A549 treated with dexamethasone at 1 μM for 4 hours (cell line): ENCODE measurements around the gene ST6GALNAC2. TPM values are rescaled to one million over a fixed set of nuclear protein-coding genes. Genes with fewer than 3 reads are reported as not detected.

ENCODE experiments used
- total RNA-seq: library from RNA; stranded (reverse); fragments of 200-300 nt; extraction: Qiagen RNA extraction; gene quantifications from 5 replicates; pipeline ENCODE4 v1.2.3, GENCODE V29; 2022

Gene ST6GALNAC2
- total RNA-seq = 0.38 to 0.75 TPM (median 0.51 TPM) in 5 replicates

GRCh38 chr17:76585649-76586593 is at the start of gene ST6GALNAC2:
Gene ST6GALNAC2, minus strand, starts transcription at chr17:76585860. Its CDS starts 52 bp downstream, at chr17:76585808.

DNA sequence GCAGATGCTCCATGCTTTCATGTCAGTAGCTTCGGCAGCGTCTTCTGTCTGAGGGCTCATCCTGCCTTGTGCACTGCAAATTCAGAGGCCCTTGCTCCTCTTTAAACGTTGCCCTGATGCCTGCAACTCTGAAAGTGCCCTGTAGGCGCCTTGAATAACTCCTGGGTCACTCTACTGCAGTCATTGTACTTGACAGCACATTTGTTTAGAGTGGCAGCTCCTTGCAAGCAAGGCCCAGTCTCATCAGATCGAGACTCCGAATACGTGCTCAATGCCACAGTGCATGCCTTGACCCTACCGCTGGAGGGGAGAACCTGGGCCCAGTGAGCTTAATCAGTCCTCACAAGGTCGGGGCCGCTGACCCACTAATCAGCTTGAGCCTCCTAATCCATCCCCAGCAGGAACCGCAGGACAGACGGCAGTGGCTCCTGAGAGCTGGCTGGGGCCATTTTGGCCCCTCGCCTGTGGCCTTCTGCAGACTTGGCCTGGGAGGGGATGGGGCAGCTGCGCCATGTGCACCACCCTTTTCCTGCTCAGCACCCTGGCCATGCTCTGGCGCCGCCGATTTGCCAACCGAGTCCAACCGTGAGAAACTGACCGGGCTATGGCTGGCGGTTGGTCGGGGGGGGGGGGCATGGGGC is 45.9 kb downstream of the ST6GALNAC2 start, which contains the start of gene PRCD:
Gene PRCD, plus strand, starts transcription at position 414 of the 641 bp plus-strand sequence. Its CDS starts 98 bp downstream, at position 512.

DNA sequence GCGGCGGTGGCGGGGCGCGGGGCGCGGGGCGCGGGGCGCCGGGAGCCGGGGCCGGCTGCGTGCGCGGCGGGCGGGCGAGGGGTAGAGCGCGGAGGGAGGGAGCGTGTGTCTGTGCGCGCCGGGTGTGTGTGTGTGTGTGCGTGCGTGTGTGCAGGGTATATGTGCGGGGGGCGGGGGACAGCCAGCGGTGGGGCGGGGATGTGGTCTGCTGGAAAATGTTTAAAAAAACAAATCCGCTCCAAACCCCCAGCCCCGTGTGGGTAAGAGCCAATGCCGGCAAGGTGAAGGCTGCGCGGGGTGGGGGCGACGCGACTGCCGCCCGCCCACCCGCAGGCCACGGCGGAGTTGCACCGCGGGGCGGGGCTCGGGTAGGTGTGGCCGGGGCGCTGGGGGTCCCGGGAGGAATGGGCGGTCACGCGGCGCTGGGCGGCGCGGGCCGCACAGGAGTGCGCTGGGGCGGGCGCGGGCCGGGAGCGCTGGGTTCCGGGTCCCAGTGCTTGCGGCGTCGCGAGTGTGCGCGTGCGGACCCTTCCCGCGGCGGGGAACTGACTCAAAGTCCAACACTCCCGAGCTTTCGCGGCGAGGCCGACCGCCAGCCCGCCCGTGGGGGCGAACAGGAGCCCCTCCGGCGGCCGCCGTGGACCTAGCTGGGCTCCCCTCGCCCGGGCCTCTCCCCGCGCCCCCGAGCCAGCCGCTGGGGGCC is 47.9 kb downstream of the ST6GALNAC2 start, which contains the start of gene CYGB:
Gene CYGB, minus strand, starts transcription at position 132 of the 703 bp plus-strand sequence. CDS start 167 bp downstream, outside the sequence.

Other genes with a start within 250 kb of the ST6GALNAC2 start
- gene PRPSAP1, start 231.9 kb downstream of the ST6GALNAC2 start, total RNA-seq = 52.7 to 59.4 TPM (median 55.2 TPM) in 5 replicates
- gene SPHK1, start 201.3 kb downstream of the ST6GALNAC2 start, total RNA-seq = 28.2 to 36.9 TPM (median 30.4 TPM) in 5 replicates
- 21.2 to 33.1 TPM (median 30.3 TPM) in 5 replicates for gene UBE2O, start 132.7 kb downstream of the ST6GALNAC2 start, total RNA-seq
- 0.21 to 0.61 TPM (median 0.30 TPM) in 5 replicates for gene AANAT, start 118.3 kb downstream of the ST6GALNAC2 start, total RNA-seq
- gene RHBDF2, start 84.4 kb downstream of the ST6GALNAC2 start, total RNA-seq = 44.4 to 74.5 TPM (median 63.2 TPM) in 5 replicates
- 0.71 to 1.4 TPM (median 0.98 TPM) in 5 replicates for gene CYGB, start 48.2 kb downstream of the ST6GALNAC2 start, total RNA-seq
- gene PRCD, start 45.8 kb downstream of the ST6GALNAC2 start, total RNA-seq = not detected in 5 replicates
- 0.14 to 0.75 TPM (median 0.52 TPM) in 5 replicates for gene ST6GALNAC1, start 57.9 kb upstream of the ST6GALNAC2 start, total RNA-seq
- gene MXRA7, start 125.1 kb upstream of the ST6GALNAC2 start, total RNA-seq = 53.9 to 74.6 TPM (median 60.7 TPM) in 5 replicates
- gene JMJD6, start 140.7 kb upstream of the ST6GALNAC2 start, total RNA-seq = 70.4 to 78.5 TPM (median 75.4 TPM) in 5 replicates
- 52.5 to 59.2 TPM (median 55.7 TPM) in 5 replicates for gene METTL23, start 141.0 kb upstream of the ST6GALNAC2 start, total RNA-seq
- gene SRSF2, start 151.5 kb upstream of the ST6GALNAC2 start, total RNA-seq = 325 to 421 TPM (median 394 TPM) in 5 replicates
- gene MFSD11, start 152.3 kb upstream of the ST6GALNAC2 start, total RNA-seq = 17.3 to 22.8 TPM (median 21.0 TPM) in 5 replicates